GM18499 (cell line): ENCODE measurements around the gene CDKAL1.
"Not testable (repeated sequence)": the region's sequence is repeated elsewhere in the genome, so short reads cannot be mapped to it uniquely, and the experiment has no call there.

Source experiments
- ATAC-seq: cut with Tn5 transposase; IDR thresholded peaks from one replicate; pipeline ENCODE4 v1.9.1; 2021; ENCODE audit warnings: moderate number of reproducible peaks; ENCODE audit not compliant: insufficient read depth, unreplicated experiment

The CDKAL1 gene

GRCh38 chr6:21074484-21074883, 540.2 kb downstream of the CDKAL1 start:
- ATAC-seq, result no peak

- no peak for ATAC-seq
Observed at GRCh38 chr6:21075986-21076385, 541.7 kb downstream of the CDKAL1 start.

GRCh38 chr6:21078497-21078896, 544.2 kb downstream of the CDKAL1 start:
- ATAC-seq, result no peak

- ATAC-seq, result no peak
Observed at GRCh38 chr6:21079468-21080048, 545.3 kb downstream of the CDKAL1 start.

- no peak for ATAC-seq
Observed at GRCh38 chr6:21080221-21080620, 546.0 kb downstream of the CDKAL1 start.

- ATAC-seq, result no peak
Observed at GRCh38 chr6:21082091-21082490, 547.8 kb downstream of the CDKAL1 start.

- no peak for ATAC-seq
Observed at GRCh38 chr6:21083708-21084107, 549.5 kb downstream of the CDKAL1 start.

GRCh38 chr6:21084656-21085055, 550.4 kb downstream of the CDKAL1 start:
- no peak for ATAC-seq

- no peak for ATAC-seq
Observed at GRCh38 chr6:21085211-21085610, 551.0 kb downstream of the CDKAL1 start.

- ATAC-seq, result no peak
Observed at GRCh38 chr6:21085643-21086042, 551.4 kb downstream of the CDKAL1 start.

- ATAC-seq, result no peak
Observed at GRCh38 chr6:21087188-21087587, 552.9 kb downstream of the CDKAL1 start.

GRCh38 chr6:21091411-21091810, 557.2 kb downstream of the CDKAL1 start:
- ATAC-seq, result no peak

GRCh38 chr6:21092231-21092772, 558.0 kb downstream of the CDKAL1 start:
- ATAC-seq, result not testable (repeated sequence)

- no peak for ATAC-seq
Observed at GRCh38 chr6:21095462-21095861, 561.2 kb downstream of the CDKAL1 start.

- ATAC-seq, result no peak
Observed at GRCh38 chr6:21098134-21098533, 563.9 kb downstream of the CDKAL1 start.

GRCh38 chr6:21098744-21099143, 564.5 kb downstream of the CDKAL1 start:
- no peak for ATAC-seq

GRCh38 chr6:21099338-21100314, 565.4 kb downstream of the CDKAL1 start:
- no peak for ATAC-seq

GRCh38 chr6:21100991-21101390, 566.7 kb downstream of the CDKAL1 start:
- no peak for ATAC-seq

- ATAC-seq, result no peak
Observed at GRCh38 chr6:21101694-21102093, 567.4 kb downstream of the CDKAL1 start.

- no peak for ATAC-seq
Observed at GRCh38 chr6:21102201-21102600, 567.9 kb downstream of the CDKAL1 start.

- ATAC-seq, result no peak
Observed at GRCh38 chr6:21102624-21103023, 568.4 kb downstream of the CDKAL1 start.
